SHP77 (cell line): Measurements from ENCODE around the gene C22orf23.
"Not testable (repeated sequence)": the region's sequence is repeated elsewhere in the genome, so short reads cannot be mapped to it uniquely, and the experiment has no call there.

Source experiments
- DNase-seq, 2 experiments: peaks; one replicate each; lab custom pipeline; 2025; lab: John Stamatoyannopoulos, UW

C22orf23 gene

GRCh38 chr22:37982151-37982785 is 28.9 kb upstream of the C22orf23 start:
- DNase-seq: no peak

DNA sequence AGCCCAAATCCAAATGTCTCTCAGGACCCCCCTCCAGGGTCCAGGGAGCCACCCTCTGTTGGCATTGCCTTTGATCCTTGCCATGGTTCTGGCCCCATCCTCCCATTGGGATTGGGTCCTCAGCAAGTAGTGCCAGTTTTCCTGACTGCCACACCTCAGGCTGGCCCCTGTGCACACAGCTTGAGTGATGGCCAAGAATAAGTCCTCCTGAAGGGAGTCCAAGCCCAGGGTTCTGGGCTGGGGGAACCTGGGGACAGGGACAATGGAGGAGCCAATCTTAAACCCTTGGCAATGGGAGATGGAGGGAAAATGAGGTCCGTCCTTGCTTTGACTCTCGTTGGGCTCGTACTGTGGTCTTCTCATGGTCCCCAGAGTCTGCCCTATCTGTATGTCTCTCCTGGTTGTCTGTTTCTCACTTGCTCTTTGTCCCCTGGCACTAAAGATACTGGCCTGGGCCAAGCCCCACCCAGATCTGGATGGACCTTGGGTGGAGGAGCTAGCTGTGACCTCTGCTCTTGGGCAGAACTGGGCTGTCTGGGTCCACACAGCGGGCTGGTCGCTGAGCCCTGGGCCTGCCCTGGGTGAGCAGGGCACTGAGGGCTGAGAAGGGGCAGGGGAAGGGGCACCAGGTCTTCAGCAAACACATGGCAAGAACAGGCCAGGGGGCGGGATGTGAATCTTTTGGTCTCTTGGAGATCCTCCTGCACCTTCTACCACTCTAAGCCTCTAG is 28.0 kb upstream of the C22orf23 start:
- no peak for DNase-seq

GRCh38 chr22:37979782-37980181 is 26.4 kb upstream of the C22orf23 start:
- DNase-seq: no peak

DNA sequence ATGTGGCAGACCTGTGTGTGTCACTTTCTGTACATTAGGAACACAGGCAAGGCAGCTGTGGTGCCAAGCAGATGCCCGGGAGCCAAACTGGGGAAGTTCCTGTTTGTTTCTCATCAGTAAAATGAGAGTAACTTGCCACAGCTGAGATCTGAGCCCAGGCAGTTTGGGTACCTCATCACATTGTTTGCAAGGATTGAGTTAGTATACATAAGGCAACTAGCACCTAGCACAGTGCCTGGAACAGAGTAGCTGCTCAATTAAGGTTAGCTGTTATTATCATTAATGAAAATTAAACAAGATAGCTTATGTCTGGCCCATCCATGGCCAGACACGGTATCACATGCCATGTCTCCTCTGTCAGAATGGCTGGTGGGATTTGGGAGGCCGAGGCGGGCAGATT is 23.1 kb upstream of the C22orf23 start:
- no peak for DNase-seq

DNA sequence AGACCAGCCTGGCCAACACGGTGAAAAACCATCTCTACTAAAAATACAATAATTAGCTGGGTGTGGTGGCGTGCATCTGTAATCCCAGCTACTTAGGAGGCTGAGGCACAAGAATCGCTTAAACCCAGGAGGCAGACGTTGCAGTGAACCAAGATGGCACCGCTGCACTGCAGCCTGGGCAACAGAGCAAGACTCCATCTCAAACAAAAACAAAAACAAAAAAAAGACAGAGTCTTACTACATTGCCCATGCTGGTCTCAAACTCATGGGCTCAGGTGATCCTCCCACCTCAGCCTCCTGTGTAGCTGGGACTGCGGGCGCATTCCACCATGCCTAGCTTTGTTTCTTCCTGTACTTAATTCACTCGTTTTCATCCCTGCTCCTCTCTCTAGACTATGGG is 22.6 kb upstream of the C22orf23 start:
- not testable (repeated sequence) for DNase-seq

- no peak for DNase-seq
Measured at GRCh38 chr22:37975153-37975552, 21.8 kb upstream of the C22orf23 start.

GRCh38 chr22:37973271-37974170 is 20.1 kb upstream of the C22orf23 start:
- DNase-seq: no peak

DNA sequence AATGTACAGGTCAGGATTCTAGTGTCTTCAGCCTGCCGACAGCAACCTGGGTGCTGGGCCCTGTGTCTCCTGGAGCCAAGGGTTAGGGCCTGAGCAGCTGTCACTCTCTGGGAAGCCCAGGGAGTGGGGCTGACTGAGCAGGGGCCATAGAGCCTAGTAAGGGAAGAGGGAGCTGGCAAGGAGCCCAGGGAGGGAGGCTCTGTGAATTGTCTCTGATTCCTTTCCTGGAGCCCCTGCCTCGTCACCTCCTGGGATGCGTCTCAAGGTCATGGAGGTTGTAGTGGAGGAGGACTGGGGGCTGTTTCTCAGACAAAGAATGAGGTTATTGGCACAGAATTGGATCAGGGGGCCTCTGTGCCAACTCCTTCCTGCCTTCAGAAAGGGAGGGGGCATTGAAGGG is 19.1 kb upstream of the C22orf23 start:
- no peak for DNase-seq

DNA sequence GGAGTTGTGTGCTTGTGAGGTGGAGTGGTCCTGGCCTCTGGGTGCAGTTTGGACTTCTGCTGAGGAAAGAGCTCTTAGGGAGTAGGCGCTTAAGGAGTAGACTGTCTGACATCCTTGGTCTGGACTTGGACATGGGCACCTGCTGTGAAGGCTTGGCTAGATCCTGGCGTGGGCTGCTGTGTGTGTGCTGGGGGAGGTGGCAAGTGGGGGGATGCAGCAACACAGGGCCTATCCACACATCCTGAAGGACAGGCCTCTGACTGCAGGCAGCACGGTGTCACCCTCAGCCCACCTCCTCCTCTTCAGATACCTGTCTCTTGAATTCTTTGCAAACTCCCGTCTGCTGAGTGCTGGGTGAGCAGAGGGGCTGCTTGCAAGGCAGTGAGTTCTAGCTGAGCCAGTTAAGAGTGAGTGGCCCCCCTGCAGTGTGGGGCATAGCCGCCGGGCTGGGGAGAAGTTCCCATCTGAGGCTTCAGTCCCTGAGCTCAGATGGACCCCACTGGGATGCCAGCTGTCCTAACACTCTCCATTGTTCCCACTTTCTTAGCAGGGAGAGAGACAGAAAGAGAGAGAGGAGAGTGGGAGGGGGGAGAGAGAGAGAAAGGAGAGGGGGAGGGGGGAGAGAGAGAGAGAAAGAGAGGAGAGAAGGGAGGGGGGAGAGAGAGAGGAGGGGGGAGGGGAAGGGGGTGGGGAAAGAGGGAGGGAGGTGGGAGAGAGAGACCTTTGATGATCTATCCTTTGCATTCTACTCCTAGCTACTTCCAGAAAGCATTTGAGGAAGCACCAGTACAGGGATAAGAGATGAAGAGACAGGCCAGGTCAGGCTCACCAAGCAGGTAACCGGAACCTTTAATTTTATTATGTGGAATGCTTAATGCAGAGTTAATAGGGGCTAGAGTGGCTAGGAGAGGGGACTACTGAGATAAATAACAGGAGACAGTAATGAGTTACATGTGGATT is 18.4 kb upstream of the C22orf23 start:
- no peak for DNase-seq

- DNase-seq: no peak
Measured at GRCh38 chr22:37970864-37971263, 17.5 kb upstream of the C22orf23 start.

DNA sequence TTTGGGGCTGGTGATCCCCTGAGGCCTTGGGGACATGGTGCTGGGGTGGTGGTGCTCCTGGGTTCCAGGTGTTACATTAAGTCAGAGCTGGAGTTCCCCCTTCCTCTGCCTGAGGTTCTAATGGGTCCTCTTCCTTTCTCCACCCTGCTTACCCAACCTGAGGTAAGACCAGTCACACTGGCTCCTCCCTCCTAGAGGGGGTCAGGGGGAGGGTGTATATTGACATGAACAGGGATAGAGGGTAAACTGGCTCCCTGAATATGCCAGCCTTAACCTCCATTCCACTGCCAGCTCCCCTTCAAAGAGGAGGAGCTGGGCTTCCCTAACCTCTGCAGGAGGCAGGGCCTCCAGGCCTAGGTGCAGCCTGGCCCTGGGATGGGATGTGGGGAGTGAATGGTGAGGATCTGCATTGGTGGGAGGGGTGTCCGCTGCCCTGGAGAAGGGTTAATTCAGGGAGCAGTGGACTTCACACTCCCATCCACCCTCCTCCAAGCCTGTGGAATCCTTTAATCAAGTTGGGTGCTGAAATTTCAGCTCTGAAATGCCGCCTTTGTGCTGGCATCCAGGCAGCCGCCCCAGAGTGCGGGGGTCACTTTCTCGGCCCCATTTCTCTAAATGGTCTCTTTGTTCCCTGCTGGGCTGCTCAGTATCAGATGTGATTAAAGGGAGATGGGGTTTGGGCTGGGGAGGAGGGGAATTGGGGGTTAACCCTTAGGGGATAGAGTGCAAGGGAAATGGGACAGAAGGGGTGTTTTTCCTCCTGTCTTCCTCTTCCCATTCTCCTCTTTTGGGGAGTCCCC is 15.3 kb upstream of the C22orf23 start:
- DNase-seq: no peak

DNA sequence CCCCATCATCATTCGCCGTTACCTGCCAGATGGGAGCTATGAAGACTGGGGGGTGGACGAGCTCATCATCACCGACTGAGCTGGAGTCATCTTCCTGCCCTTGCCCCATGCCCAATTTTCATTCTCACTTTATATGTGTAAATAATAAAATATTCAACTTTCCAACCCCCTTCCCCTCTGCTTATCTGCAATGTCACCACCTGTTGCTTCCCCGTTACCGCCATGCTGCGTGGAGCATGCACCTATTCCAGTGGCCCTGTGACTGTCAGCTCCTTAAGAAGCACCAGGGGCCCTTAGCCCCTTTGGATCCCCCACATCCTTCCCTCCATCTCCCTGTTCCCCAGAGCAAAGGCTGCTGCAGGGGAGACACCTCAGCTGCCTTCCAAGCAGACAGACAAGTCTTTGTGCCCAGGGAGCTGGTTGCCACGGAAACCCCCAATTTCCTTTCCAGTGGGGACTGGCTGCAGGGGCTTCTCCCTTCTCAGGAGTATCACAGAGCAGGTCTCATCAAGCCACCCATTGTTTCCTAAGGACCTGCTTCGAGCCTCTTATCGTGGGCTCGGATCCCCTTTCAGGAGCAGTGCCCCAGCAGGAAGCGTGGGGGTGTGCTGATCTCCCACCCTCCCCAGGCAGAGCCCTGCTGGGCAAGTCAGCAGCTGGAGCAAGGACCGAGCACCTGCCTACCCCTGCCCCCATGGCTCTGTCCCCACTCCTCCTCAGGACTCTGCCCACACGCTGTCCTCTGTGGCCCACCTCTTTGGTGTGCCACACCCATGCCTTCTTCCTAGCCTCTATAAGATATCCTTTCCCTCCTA is 14.4 kb upstream of the C22orf23 start:
- DNase-seq: no peak

- DNase-seq: no peak
Measured at GRCh38 chr22:37967147-37967546, 13.7 kb upstream of the C22orf23 start.

GRCh38 chr22:37965940-37966664 is 12.7 kb upstream of the C22orf23 start:
- no peak for DNase-seq

GRCh38 chr22:37961062-37961461 is 7.7 kb upstream of the C22orf23 start:
- DNase-seq: no peak

DNA sequence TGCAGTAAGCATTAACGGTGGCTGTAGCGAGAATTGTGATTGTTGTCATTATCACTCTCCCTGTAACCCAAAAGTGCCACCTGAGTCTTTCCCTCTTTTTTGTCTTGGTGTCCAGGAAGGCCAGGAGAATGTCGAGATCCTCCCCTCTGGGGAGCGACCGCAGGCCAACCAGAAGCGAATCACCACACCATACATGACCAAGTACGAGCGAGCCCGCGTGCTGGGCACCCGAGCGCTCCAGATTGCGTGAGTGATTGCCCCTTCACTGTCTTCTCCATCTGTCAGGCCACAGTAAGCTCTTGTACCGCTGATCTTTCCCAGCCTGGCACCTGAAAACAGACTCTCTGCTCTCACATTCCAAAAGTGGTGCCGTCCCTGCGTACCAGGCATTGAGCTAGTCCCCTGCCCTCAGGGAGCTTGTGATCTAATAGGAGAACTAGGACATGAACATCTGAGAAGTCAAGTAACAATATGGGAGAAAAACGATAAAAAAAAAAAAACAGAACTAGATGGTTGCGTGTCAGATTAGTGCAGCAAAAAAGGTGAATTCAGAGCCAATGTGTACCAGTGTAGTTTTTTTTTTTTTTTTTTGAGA is 5.9 kb upstream of the C22orf23 start:
- no peak for DNase-seq

DNA sequence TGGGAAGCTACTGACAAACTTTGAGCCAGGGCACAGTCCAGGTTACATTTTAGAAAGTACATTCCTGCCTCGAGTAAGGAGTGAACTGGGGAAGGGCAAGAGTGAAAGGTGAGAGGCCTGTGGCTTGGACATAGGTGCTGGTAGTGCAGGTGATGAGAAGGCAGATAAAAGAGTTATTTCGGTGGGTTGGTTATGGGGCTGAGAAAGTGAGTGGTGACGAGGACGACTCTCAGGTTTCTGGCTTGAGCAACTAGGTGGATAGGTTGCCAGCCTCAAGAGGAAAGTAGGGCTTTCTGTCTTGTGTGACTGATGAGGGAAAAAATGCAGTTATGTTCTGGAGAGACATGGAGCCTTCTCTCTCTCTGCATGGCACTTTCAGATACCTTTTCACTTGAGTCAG is 3.8 kb upstream of the C22orf23 start:
- DNase-seq: no peak

DNA sequence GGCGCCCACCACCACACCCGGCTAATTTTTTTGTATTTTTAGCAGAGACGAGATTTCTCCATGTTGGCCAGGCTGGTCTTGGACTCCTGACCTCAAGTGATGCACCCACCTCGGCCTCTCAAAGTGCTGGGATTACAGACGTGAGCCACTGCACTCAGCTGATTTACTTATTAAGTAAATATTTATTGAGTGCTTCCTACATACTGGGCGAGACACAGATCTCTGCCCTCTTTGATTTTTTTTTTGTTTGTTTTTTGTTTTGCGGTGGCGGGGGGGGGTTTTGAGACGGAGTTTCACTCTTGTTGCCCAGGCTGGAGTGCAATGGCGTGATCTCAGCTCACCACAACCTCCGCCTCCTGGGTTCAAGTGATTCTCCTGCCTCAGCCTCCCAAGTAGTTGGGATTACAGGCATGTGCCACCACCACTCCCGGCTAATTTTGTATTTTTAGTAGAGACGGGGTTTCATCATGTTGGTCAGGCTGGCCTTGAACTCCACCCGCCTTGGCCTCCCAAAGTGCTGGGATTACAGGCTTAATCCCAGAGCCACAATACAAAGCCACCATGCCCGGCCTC is 2.5 kb upstream of the C22orf23 start:
- not testable (repeated sequence) for DNase-seq
